ENCODE data around the gene GDF7.

The GDF7 gene

DNA sequence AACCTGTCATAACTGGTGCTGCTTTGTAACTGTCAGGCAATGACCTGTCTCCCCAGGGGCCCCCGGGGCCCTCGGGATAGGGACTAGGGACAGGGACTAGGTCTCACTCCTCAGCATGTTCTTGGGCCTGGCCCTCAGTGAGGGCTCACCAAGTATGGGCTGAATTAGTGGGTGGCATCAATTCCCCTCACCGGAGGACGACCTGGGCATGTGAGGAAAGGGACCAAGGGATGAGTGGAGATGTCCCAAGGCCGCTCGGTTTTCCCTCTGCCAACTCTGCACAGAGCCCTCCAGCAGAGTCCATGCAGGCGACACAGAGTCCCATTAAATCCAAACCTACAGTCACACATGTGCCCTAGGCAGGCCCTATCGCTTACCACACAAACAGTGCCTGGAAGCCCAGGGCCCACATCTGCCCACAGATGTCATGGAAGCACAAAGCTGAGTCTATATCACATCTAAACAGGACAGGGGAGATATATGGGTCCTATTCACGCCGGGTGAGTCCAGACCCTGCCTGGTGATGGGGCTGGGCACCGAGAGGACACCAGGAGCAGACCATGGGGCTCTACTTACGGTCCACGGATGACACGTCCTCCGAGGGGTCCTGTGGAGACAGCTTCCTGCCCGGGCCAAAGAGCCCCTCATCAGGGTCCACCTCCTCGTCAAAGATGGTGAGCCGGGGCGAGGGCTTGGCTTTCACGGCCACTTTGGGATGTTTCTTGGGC, 42.6 kb upstream of the GDF7 start:
- in situ Hi-C loops (cut with HindIII; ENCODE audit: low sequenced_read_pairs) = no loop called here
- H3K4me3 ChIP-seq (ENCODE audit: low read depth, low read length) = no peak overlapping the region
- TF ChIP-seq, protein P1, sequence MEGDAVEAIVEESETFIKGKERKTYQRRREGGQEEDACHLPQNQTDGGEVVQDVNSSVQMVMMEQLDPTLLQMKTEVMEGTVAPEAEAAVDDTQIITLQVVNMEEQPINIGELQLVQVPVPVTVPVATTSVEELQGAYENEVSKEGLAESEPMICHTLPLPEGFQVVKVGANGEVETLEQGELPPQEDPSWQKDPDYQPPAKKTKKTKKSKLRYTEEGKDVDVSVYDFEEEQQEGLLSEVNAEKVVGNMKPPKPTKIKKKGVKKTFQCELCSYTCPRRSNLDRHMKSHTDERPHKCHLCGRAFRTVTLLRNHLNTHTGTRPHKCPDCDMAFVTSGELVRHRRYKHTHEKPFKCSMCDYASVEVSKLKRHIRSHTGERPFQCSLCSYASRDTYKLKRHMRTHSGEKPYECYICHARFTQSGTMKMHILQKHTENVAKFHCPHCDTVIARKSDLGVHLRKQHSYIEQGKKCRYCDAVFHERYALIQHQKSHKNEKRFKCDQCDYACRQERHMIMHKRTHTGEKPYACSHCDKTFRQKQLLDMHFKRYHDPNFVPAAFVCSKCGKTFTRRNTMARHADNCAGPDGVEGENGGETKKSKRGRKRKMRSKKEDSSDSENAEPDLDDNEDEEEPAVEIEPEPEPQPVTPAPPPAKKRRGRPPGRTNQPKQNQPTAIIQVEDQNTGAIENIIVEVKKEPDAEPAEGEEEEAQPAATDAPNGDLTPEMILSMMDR (IDR thresholded peaks at IDR 0.05; ENCODE audit: low read depth, low read length) = no peak
- DNase-seq (ENCODE audit: low read depth, low spot score) = no peak

- no peak overlapping the region for H3K4me3 ChIP-seq (ENCODE audit: low read depth, low read length)
- TF ChIP-seq, protein P1 (IDR thresholded peaks at IDR 0.05; ENCODE audit: low read depth, low read length) = no peak
- in situ Hi-C loops (cut with HindIII; ENCODE audit: low sequenced_read_pairs) = no loop called here
- no peak for DNase-seq (ENCODE audit: low read depth, low spot score)
Measured at GRCh38 chr2:20624884-20625485, 42.0 kb upstream of the GDF7 start.

DNA sequence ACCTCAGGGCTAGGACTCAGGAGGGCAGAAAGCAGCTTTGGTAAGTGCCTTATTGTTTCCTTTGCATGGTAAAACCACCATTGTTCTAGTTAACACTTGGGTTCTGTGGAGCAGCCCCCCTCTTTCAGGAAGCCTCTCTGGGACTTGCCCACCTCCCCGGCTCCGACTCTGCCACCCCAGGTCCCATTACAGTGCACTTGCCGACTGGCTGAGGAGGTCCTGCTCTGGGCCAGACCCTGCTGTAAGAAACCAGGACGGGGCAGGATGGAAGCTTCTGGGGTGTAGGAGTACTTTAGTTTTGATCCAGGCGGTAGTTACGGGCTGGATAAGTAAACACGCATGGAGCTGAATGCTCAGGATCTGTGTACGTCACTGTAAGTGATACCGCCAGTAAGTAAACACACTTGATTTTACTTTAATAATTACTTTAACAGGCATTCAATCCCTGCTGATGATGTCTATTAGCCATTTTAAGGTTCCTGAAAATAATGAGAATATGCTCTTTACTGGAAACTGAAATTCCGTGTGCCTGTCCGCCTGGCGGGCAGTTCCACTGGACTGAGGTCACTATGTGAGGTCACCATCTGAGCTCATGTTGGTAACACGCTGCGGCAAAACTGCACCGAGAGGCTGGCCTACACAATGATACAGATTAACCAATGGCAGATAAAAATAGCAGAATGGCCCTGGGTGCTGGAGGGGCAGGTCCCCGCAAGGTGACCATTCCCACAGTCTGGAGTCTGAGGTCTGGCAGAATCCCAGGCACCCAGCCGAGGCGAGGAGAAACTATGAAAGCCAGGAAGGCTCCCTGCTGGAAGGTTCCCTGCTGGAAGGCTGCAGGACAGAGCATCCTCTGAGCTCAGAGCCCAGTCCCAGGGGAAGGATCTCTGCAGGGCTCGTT, 41.2 kb upstream of the GDF7 start:
- peak; percentile 66 for DNase-seq (ENCODE audit: low read depth, low spot score)
- in situ Hi-C loops (cut with HindIII; ENCODE audit: low sequenced_read_pairs) = no loop called here
- TF ChIP-seq, protein P1 (IDR thresholded peaks at IDR 0.05; ENCODE audit: low read depth, low read length) = peak; percentile 6

DNA sequence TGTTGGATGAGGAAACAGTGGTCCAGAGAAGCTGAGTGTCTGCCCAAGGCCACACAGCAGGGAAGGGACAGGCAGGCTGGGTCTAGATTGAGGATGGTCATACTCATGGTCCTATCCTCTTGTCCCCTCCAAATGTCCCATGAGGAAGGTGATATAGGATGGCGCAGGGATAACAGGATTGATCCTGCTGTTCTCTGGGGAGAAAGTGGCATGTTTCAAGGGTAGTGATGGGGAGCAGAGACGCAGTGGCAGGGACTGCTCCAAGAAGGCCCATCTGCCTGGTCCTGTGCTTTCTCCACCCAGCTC, 40.6 kb upstream of the GDF7 start:
- DNase-seq (ENCODE audit: low read depth, low spot score) = no peak
- in situ Hi-C loops (cut with HindIII; ENCODE audit: low sequenced_read_pairs) = no loop called here
- no peak overlapping the region for H3K4me3 ChIP-seq (ENCODE audit: low read depth, low read length)
- TF ChIP-seq, protein P1 (IDR thresholded peaks at IDR 0.05; ENCODE audit: low read depth, low read length) = no peak

More for the DNA sequence above, 41.2 kb upstream of the GDF7 start:
- no peak overlapping the region for H3K4me3 ChIP-seq (ENCODE audit: low read depth, low read length)

GRCh38 chr2:20626698-20627513, 40.0 kb upstream of the GDF7 start:
- TF ChIP-seq, protein P1 (IDR thresholded peaks at IDR 0.05; ENCODE audit: low read depth, low read length) = no peak
- DNase-seq (ENCODE audit: low read depth, low spot score) = no peak
- H3K4me3 ChIP-seq (ENCODE audit: low read depth, low read length) = no peak overlapping the region
- in situ Hi-C loops (cut with HindIII; ENCODE audit: low sequenced_read_pairs) = no loop called here

All from astrocyte of the spinal cord (primary cell).